ENCODE measurements around the gene PLXDC1.

Gene PLXDC1

GRCh38 chr17:39138431-39139160 lies 12.8 kb downstream of the PLXDC1 start:
- no peak for TF ChIP-seq CTCF (IDR thresholded peaks at IDR 0.05; ENCODE audit: low read depth, low read length, poor library complexity, severe bottlenecking)
- TF ChIP-seq EZH2phosphoT487 (IDR thresholded peaks at IDR 0.05; ENCODE audit: borderline replicate concordance, low read length): no peak
- Histone ChIP-seq H3K36me3 (ENCODE audit: control insufficient read depth, low read length) (no peaks in the 10 kb centered on the region), H3K79me2 (ENCODE audit: control insufficient read depth, low read length) (no peaks in the 10 kb centered on the region), H3K4me2 (ENCODE audit: low read length) (peak overlapping the region; percentile 54), H3K4me1 (ENCODE audit: control insufficient read depth, low read length) (peaks cover 24% of the 10 kb centered on the region), H3K9me3 (ENCODE audit: control insufficient read depth, insufficient read depth, low read length) (no peaks in the 10 kb centered on the region), H3F3A (ENCODE audit: control insufficient read depth, insufficient read depth) (no peaks in the 10 kb centered on the region), H3K4me3 (ENCODE audit: low read length) (peak overlapping the region; percentile 35), H3K27me3 (ENCODE audit: control insufficient read depth, low read length) (no peaks in the 10 kb centered on the region), H4K20me1 (ENCODE audit: control insufficient read depth, insufficient read depth, low read depth, low read length) (no peaks in the 10 kb centered on the region), H3K27ac (ENCODE audit: low read depth, low read length) (no peak overlapping the region), H3K9me2 (replicated peaks; ENCODE audit: control insufficient read depth, low read length) (no peaks in the 10 kb centered on the region)

- TF ChIP-seq CTCF (IDR thresholded peaks at IDR 0.05; ENCODE audit: low read depth, low read length, poor library complexity, severe bottlenecking) (no peak), EZH2phosphoT487 (IDR thresholded peaks at IDR 0.05; ENCODE audit: borderline replicate concordance, low read length) (no peak)
- H3K79me2 ChIP-seq (ENCODE audit: control insufficient read depth, low read length): no peaks in the 10 kb centered on the region
- no peaks in the 10 kb centered on the region for H3K36me3 ChIP-seq (ENCODE audit: control insufficient read depth, low read length)
- H3K27me3 ChIP-seq (ENCODE audit: control insufficient read depth, low read length): no peaks in the 10 kb centered on the region
- no peak overlapping the region for H3K4me2 ChIP-seq (ENCODE audit: low read length)
- H4K20me1 ChIP-seq (ENCODE audit: control insufficient read depth, insufficient read depth, low read depth, low read length): no peaks in the 10 kb centered on the region
- no peaks in the 10 kb centered on the region for H3K9me3 ChIP-seq (ENCODE audit: control insufficient read depth, insufficient read depth, low read length)
- peaks cover 24% of the 10 kb centered on the region for H3K4me1 ChIP-seq (ENCODE audit: control insufficient read depth, low read length)
- no peak overlapping the region for H3K27ac ChIP-seq (ENCODE audit: low read depth, low read length)
- H3F3A ChIP-seq (ENCODE audit: control insufficient read depth, insufficient read depth): no peaks in the 10 kb centered on the region
- no peaks in the 10 kb centered on the region for H3K9me2 ChIP-seq (replicated peaks; ENCODE audit: control insufficient read depth, low read length)
- no peak overlapping the region for H3K4me3 ChIP-seq (ENCODE audit: low read length)
Observed at GRCh38 chr17:39134878-39135277, 16.6 kb downstream of the PLXDC1 start.

- TF ChIP-seq CTCF (IDR thresholded peaks at IDR 0.05; ENCODE audit: low read depth, low read length, poor library complexity, severe bottlenecking) (no peak), EZH2phosphoT487 (IDR thresholded peaks at IDR 0.05; ENCODE audit: borderline replicate concordance, low read length) (no peak)
- no peaks in the 10 kb centered on the region for H3K9me3 ChIP-seq (ENCODE audit: control insufficient read depth, insufficient read depth, low read length)
- H3K4me3 ChIP-seq (ENCODE audit: low read length): no peak overlapping the region
- no peaks in the 10 kb centered on the region for H3F3A ChIP-seq (ENCODE audit: control insufficient read depth, insufficient read depth)
- no peak overlapping the region for H3K27ac ChIP-seq (ENCODE audit: low read depth, low read length)
- no peak overlapping the region for H3K4me2 ChIP-seq (ENCODE audit: low read length)
- no peaks in the 10 kb centered on the region for H3K4me1 ChIP-seq (ENCODE audit: control insufficient read depth, low read length)
- H3K36me3 ChIP-seq (ENCODE audit: control insufficient read depth, low read length): no peaks in the 10 kb centered on the region
- H4K20me1 ChIP-seq (ENCODE audit: control insufficient read depth, insufficient read depth, low read depth, low read length): no peaks in the 10 kb centered on the region
- no peaks in the 10 kb centered on the region for H3K9me2 ChIP-seq (replicated peaks; ENCODE audit: control insufficient read depth, low read length)
- no peaks in the 10 kb centered on the region for H3K27me3 ChIP-seq (ENCODE audit: control insufficient read depth, low read length)
- no peaks in the 10 kb centered on the region for H3K79me2 ChIP-seq (ENCODE audit: control insufficient read depth, low read length)
Observed at GRCh38 chr17:39132192-39132610, 19.2 kb downstream of the PLXDC1 start.
